HepG2 (cell line): Measurements from ENCODE around the gene TBC1D14. TPM values are rescaled to one million over a fixed set of nuclear protein-coding genes. Genes with fewer than 3 reads are reported as not detected.

Experiments
- HDAC6 ChIP-seq: fragments of 200-600 bp; sonication (generic); IDR thresholded peaks from 2 replicates; pipeline ENCODE4 v1.7.0; 2017; ENCODE audit warnings: mild to moderate bottlenecking, antibody characterized with exemption, low read length, low read depth
- TBP ChIP-seq: sonication (generic); formaldehyde crosslinking; IDR thresholded peaks from 2 replicates; pipeline ENCODE4 v1.5.0; 2020; ENCODE audit warnings: missing genetic modification reagents
- ZFP90 ChIP-seq: sonication (generic); formaldehyde crosslinking; IDR thresholded peaks from 2 replicates; pipeline ENCODE4 v1.8.0; 2022; ENCODE audit warnings: missing genetic modification reagents, mild to moderate bottlenecking, inconsistent platforms, borderline replicate concordance
- polyA plus RNA-seq, 8 experiments: library from polyadenylated mRNA; depleted of rRNA in 3 of 8; stranded (reverse) in 7 of 8; unstranded in 1 of 8; fragments of >200 nt; fragmentation: Illumina TruSeq in 4 of 8; extraction: Trizol in 4 of 8; gene quantifications; 2 replicates each; pipeline versions ENCODE4 v1.2.1 to v1.2.3, GENCODE V29; 2011 to 2016; ENCODE audit warnings: low read depth in 4 of 8, missing spikeins in 1 of 8, mixed read lengths in 1 of 8; ENCODE audit not compliant: insufficient read depth in 1 of 8
- total RNA-seq, 5 experiments: library from RNA; depleted of rRNA; stranded (reverse); fragments of >200 nt; fragmentation: Illumina TruSeq; extraction: Trizol; gene quantifications; 2 replicates each; pipeline ENCODE4 v1.2.3, GENCODE V29; 2016; ENCODE audit warnings: low read depth in 1 of 5
- TF ChIP-seq, protein P1 (sequence below): sonication (generic); formaldehyde crosslinking; IDR thresholded peaks from 2 replicates; pipeline ENCODE4 v1.4.0; 2020; ENCODE audit warnings: missing genetic modification reagents
- TF ChIP-seq, protein P2 (sequence below): sonication (generic); formaldehyde crosslinking; IDR thresholded peaks from 2 replicates; pipeline ENCODE4 v1.4.0; 2020; ENCODE audit warnings: missing genetic modification reagents, borderline replicate concordance
- TF ChIP-seq, protein P3 (sequence below): fragments of 450-650 bp; IDR thresholded peaks from 2 replicates; pipeline ENCODE4 v1.6.1; 2017
- TF ChIP-seq, protein P4 (sequence below): sonication (generic); formaldehyde crosslinking; IDR thresholded peaks from 2 replicates; pipeline ENCODE4 v1.8.0; 2022; ENCODE audit warnings: mild to moderate bottlenecking, missing genetic modification reagents
- TF ChIP-seq, protein P5 (sequence below): IDR thresholded peaks from 2 replicates; pipeline ENCODE4 v1.6.1; 2016; ENCODE audit warnings: low read depth, missing genetic modification reagents, missing compliant biosample characterization
- TF ChIP-seq, protein P6 (sequence below): sonication (generic); formaldehyde crosslinking; IDR thresholded peaks from 2 replicates; pipeline ENCODE4 v1.4.0; 2020; ENCODE audit warnings: missing genetic modification reagents, mild to moderate bottlenecking, borderline replicate concordance

The TBC1D14 gene
- total and polyA plus RNA-seq, 2 of the 13 experiments (the other 11 are each of a cell fraction or from before 2014, with no cell fraction given): 29.5 to 46.5 TPM

DNA sequence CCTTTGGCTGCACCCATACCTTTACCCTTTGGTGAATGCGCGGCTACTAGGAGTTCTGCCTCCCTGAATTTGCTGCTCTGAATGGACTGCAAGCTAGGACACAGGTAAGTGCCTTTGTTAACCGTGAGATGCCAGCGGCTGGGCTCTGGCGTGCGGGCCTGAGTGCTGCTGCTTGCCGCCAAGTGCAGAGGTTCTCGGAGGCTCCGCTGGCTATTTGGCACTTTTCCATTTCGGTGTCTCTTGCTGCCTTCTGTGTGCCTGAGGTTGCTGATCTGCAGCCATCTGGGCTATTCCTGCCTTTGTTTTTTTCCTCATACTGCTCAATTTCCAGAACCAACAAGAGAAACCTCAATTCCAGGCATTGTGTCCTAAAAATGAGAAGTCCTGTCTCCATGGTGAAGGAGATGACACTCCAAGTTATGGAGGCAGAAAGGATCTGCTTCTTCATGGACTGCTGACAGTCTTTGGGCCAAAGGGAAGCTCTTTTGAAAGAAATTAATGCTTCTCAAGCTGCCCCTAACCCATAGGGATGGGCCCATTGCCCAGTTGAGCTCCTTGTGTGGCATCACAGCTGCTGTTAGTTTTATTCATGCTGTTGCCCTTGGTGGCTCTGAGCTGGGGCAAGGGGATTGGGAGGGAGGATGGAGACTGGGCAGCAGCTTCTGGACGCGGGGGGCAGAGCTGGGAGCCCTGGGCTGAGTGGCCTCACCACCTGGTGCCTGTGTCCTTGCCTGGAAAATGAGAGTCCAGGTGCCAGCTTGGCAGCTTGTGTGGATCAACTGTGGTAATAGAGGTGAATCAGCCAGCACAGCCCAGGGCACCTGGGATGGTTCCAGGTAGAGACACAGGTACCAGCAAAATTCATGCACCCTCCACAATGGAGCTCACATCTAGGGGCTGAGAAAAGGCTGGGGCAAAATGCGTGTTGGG, 3.8 kb upstream of the TBC1D14 start (continued):
- TF ChIP-seq, protein P1, sequence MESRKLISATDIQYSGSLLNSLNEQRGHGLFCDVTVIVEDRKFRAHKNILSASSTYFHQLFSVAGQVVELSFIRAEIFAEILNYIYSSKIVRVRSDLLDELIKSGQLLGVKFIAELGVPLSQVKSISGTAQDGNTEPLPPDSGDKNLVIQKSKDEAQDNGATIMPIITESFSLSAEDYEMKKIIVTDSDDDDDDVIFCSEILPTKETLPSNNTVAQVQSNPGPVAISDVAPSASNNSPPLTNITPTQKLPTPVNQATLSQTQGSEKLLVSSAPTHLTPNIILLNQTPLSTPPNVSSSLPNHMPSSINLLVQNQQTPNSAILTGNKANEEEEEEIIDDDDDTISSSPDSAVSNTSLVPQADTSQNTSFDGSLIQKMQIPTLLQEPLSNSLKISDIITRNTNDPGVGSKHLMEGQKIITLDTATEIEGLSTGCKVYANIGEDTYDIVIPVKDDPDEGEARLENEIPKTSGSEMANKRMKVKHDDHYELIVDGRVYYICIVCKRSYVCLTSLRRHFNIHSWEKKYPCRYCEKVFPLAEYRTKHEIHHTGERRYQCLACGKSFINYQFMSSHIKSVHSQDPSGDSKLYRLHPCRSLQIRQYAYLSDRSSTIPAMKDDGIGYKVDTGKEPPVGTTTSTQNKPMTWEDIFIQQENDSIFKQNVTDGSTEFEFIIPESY (CRISPR knock-in tag): peak; percentile 84
- TF ChIP-seq TBP: no peak
- TF ChIP-seq, protein P2, sequence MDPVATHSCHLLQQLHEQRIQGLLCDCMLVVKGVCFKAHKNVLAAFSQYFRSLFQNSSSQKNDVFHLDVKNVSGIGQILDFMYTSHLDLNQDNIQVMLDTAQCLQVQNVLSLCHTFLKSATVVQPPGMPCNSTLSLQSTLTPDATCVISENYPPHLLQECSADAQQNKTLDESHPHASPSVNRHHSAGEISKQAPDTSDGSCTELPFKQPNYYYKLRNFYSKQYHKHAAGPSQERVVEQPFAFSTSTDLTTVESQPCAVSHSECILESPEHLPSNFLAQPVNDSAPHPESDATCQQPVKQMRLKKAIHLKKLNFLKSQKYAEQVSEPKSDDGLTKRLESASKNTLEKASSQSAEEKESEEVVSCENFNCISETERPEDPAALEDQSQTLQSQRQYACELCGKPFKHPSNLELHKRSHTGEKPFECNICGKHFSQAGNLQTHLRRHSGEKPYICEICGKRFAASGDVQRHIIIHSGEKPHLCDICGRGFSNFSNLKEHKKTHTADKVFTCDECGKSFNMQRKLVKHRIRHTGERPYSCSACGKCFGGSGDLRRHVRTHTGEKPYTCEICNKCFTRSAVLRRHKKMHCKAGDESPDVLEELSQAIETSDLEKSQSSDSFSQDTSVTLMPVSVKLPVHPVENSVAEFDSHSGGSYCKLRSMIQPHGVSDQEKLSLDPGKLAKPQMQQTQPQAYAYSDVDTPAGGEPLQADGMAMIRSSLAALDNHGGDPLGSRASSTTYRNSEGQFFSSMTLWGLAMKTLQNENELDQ (CRISPR knock-in tag): no peak
- TF ChIP-seq, protein P3, sequence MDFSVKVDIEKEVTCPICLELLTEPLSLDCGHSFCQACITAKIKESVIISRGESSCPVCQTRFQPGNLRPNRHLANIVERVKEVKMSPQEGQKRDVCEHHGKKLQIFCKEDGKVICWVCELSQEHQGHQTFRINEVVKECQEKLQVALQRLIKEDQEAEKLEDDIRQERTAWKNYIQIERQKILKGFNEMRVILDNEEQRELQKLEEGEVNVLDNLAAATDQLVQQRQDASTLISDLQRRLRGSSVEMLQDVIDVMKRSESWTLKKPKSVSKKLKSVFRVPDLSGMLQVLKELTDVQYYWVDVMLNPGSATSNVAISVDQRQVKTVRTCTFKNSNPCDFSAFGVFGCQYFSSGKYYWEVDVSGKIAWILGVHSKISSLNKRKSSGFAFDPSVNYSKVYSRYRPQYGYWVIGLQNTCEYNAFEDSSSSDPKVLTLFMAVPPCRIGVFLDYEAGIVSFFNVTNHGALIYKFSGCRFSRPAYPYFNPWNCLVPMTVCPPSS: no peak
- TF ChIP-seq, protein P4, sequence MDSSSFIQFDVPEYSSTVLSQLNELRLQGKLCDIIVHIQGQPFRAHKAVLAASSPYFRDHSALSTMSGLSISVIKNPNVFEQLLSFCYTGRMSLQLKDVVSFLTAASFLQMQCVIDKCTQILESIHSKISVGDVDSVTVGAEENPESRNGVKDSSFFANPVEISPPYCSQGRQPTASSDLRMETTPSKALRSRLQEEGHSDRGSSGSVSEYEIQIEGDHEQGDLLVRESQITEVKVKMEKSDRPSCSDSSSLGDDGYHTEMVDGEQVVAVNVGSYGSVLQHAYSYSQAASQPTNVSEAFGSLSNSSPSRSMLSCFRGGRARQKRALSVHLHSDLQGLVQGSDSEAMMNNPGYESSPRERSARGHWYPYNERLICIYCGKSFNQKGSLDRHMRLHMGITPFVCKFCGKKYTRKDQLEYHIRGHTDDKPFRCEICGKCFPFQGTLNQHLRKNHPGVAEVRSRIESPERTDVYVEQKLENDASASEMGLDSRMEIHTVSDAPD (CRISPR knock-in tag): no peak
- TF ChIP-seq ZFP90 (CRISPR knock-in tag): no peak
- TF ChIP-seq HDAC6: no peak
- TF ChIP-seq, protein P5, sequence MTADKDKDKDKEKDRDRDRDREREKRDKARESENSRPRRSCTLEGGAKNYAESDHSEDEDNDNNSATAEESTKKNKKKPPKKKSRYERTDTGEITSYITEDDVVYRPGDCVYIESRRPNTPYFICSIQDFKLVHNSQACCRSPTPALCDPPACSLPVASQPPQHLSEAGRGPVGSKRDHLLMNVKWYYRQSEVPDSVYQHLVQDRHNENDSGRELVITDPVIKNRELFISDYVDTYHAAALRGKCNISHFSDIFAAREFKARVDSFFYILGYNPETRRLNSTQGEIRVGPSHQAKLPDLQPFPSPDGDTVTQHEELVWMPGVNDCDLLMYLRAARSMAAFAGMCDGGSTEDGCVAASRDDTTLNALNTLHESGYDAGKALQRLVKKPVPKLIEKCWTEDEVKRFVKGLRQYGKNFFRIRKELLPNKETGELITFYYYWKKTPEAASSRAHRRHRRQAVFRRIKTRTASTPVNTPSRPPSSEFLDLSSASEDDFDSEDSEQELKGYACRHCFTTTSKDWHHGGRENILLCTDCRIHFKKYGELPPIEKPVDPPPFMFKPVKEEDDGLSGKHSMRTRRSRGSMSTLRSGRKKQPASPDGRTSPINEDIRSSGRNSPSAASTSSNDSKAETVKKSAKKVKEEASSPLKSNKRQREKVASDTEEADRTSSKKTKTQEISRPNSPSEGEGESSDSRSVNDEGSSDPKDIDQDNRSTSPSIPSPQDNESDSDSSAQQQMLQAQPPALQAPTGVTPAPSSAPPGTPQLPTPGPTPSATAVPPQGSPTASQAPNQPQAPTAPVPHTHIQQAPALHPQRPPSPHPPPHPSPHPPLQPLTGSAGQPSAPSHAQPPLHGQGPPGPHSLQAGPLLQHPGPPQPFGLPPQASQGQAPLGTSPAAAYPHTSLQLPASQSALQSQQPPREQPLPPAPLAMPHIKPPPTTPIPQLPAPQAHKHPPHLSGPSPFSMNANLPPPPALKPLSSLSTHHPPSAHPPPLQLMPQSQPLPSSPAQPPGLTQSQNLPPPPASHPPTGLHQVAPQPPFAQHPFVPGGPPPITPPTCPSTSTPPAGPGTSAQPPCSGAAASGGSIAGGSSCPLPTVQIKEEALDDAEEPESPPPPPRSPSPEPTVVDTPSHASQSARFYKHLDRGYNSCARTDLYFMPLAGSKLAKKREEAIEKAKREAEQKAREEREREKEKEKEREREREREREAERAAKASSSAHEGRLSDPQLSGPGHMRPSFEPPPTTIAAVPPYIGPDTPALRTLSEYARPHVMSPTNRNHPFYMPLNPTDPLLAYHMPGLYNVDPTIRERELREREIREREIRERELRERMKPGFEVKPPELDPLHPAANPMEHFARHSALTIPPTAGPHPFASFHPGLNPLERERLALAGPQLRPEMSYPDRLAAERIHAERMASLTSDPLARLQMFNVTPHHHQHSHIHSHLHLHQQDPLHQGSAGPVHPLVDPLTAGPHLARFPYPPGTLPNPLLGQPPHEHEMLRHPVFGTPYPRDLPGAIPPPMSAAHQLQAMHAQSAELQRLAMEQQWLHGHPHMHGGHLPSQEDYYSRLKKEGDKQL (CRISPR knock-in tag): no peak
- TF ChIP-seq, protein P6, sequence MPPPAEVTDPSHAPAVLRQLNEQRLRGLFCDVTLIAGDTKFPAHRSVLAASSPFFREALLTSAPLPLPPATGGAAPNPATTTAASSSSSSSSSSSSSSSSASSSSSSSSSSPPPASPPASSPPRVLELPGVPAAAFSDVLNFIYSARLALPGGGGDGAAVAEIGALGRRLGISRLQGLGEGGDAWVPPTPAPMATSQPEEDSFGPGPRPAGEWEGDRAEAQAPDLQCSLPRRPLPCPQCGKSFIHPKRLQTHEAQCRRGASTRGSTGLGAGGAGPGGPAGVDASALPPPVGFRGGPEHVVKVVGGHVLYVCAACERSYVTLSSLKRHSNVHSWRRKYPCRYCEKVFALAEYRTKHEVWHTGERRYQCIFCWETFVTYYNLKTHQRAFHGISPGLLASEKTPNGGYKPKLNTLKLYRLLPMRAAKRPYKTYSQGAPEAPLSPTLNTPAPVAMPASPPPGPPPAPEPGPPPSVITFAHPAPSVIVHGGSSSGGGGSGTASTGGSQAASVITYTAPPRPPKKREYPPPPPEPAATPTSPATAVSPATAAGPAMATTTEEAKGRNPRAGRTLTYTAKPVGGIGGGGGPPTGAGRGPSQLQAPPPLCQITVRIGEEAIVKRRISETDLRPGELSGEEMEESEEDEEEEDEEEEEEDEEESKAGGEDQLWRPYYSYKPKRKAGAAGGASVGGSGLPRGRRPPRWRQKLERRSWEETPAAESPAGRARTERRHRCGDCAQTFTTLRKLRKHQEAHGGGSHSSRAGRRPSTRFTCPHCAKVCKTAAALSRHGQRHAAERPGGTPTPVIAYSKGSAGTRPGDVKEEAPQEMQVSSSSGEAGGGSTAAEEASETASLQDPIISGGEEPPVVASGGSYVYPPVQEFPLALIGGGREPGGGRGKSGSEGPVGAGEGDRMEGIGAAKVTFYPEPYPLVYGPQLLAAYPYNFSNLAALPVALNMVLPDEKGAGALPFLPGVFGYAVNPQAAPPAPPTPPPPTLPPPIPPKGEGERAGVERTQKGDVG: 0 out of 2 replicates have a peak, but pooled peaks have one; percentile 52
